Astrocyte (in vitro differentiated cells and primary cell): ENCODE measurements around the gene POU3F2.

Experiments
- CTCF ChIP-seq: IDR thresholded peaks from 2 replicates; pipeline ENCODE4 v1.5.1; 2011; ENCODE audit warnings: low read depth, mild to moderate bottlenecking, inconsistent platforms, low read length, moderate library complexity; ENCODE audit not compliant: insufficient read depth
- EZH2 ChIP-seq: IDR thresholded peaks from 2 replicates; pipeline ENCODE4 v1.6.1; 2012; ENCODE audit warnings: mild to moderate bottlenecking, low read length, inconsistent platforms; ENCODE audit not compliant: insufficient read depth

GRCh38 chr6:98834060-98835031, at the start of gene POU3F2:
- TF ChIP-seq CTCF (no peak), EZH2 (no peak)
